ENCODE data around the gene FABP7.

Gene FABP7

GRCh38 chr6:122798099-122798641 is 18.7 kb downstream of the FABP7 start:
- peaks cover 3% of the 10 kb centered on the region for H3K4me1 Mint-ChIP-seq (ENCODE audit: low read depth)
- no peaks in the 10 kb centered on the region for H3K9me3 Mint-ChIP-seq
- H3K36me3 Mint-ChIP-seq (ENCODE audit: low read depth): no peaks in the 10 kb centered on the region
- no peak overlapping the region for H3K27ac Mint-ChIP-seq
- no peak overlapping the region for H3K4me3 Mint-ChIP-seq
- H3K27me3 Mint-ChIP-seq (ENCODE audit: low read depth): peaks cover 5% of the 10 kb centered on the region

GRCh38 chr6:122799140-122799745 is 19.7 kb downstream of the FABP7 start:
- H3K9me3 Mint-ChIP-seq: no peaks in the 10 kb centered on the region
- no peak overlapping the region for H3K27ac Mint-ChIP-seq
- no peaks in the 10 kb centered on the region for H3K36me3 Mint-ChIP-seq (ENCODE audit: low read depth)
- H3K27me3 Mint-ChIP-seq (ENCODE audit: low read depth): no peaks in the 10 kb centered on the region
- peaks cover 3% of the 10 kb centered on the region for H3K4me1 Mint-ChIP-seq (ENCODE audit: low read depth)
- no peak overlapping the region for H3K4me3 Mint-ChIP-seq

- no peaks in the 10 kb centered on the region for H3K9me3 Mint-ChIP-seq
- H3K27me3 Mint-ChIP-seq (ENCODE audit: low read depth): no peaks in the 10 kb centered on the region
- no peak overlapping the region for H3K27ac Mint-ChIP-seq
- peaks cover 3% of the 10 kb centered on the region for H3K4me1 Mint-ChIP-seq (ENCODE audit: low read depth)
- H3K36me3 Mint-ChIP-seq (ENCODE audit: low read depth): no peaks in the 10 kb centered on the region
- no peak overlapping the region for H3K4me3 Mint-ChIP-seq
These were observed 20.6 kb downstream of the FABP7 start for GRCh38 chr6:122799916-122800686.

GRCh38 chr6:122800906-122801305 is 21.4 kb downstream of the FABP7 start:
- Mint-ChIP-seq H3K4me1 (ENCODE audit: low read depth) (peaks cover 3% of the 10 kb centered on the region), H3K4me3 (no peak overlapping the region), H3K27ac (no peak overlapping the region), H3K9me3 (no peaks in the 10 kb centered on the region), H3K36me3 (ENCODE audit: low read depth) (no peaks in the 10 kb centered on the region), H3K27me3 (ENCODE audit: low read depth) (no peaks in the 10 kb centered on the region)

- Mint-ChIP-seq H3K4me1 (ENCODE audit: low read depth) (peaks cover 3% of the 10 kb centered on the region), H3K4me3 (no peak overlapping the region), H3K36me3 (ENCODE audit: low read depth) (no peaks in the 10 kb centered on the region), H3K27ac (no peak overlapping the region), H3K9me3 (no peaks in the 10 kb centered on the region), H3K27me3 (ENCODE audit: low read depth) (no peaks in the 10 kb centered on the region)
These were observed 21.9 kb downstream of the FABP7 start for GRCh38 chr6:122801397-122801796.

- Mint-ChIP-seq H3K36me3 (ENCODE audit: low read depth) (no peaks in the 10 kb centered on the region), H3K27ac (no peak overlapping the region), H3K9me3 (no peaks in the 10 kb centered on the region), H3K27me3 (ENCODE audit: low read depth) (no peaks in the 10 kb centered on the region), H3K4me1 (ENCODE audit: low read depth) (no peaks in the 10 kb centered on the region), H3K4me3 (no peak overlapping the region)
These were observed 23.7 kb downstream of the FABP7 start for GRCh38 chr6:122803171-122803661.

- Mint-ChIP-seq H3K27me3 (ENCODE audit: low read depth) (no peaks in the 10 kb centered on the region), H3K9me3 (no peaks in the 10 kb centered on the region), H3K4me1 (ENCODE audit: low read depth) (no peaks in the 10 kb centered on the region), H3K4me3 (no peak overlapping the region), H3K36me3 (ENCODE audit: low read depth) (no peaks in the 10 kb centered on the region), H3K27ac (no peak overlapping the region)
These were observed 25.5 kb downstream of the FABP7 start for GRCh38 chr6:122804962-122805485.

- no peak overlapping the region for H3K4me3 Mint-ChIP-seq
- no peaks in the 10 kb centered on the region for H3K4me1 Mint-ChIP-seq (ENCODE audit: low read depth)
- H3K27me3 Mint-ChIP-seq (ENCODE audit: low read depth): no peaks in the 10 kb centered on the region
- H3K9me3 Mint-ChIP-seq: no peaks in the 10 kb centered on the region
- no peak overlapping the region for H3K27ac Mint-ChIP-seq
- no peaks in the 10 kb centered on the region for H3K36me3 Mint-ChIP-seq (ENCODE audit: low read depth)
These were observed 26.8 kb downstream of the FABP7 start for GRCh38 chr6:122806291-122806690.

GRCh38 chr6:122808121-122808885 is 28.8 kb downstream of the FABP7 start:
- H3K9me3 Mint-ChIP-seq: no peaks in the 10 kb centered on the region
- H3K27ac Mint-ChIP-seq: no peak overlapping the region
- no peaks in the 10 kb centered on the region for H3K4me1 Mint-ChIP-seq (ENCODE audit: low read depth)
- no peaks in the 10 kb centered on the region for H3K36me3 Mint-ChIP-seq (ENCODE audit: low read depth)
- no peak overlapping the region for H3K4me3 Mint-ChIP-seq
- H3K27me3 Mint-ChIP-seq (ENCODE audit: low read depth): no peaks in the 10 kb centered on the region

GRCh38 chr6:122809001-122809400 is 29.5 kb downstream of the FABP7 start:
- Mint-ChIP-seq H3K27me3 (ENCODE audit: low read depth) (no peaks in the 10 kb centered on the region), H3K4me1 (ENCODE audit: low read depth) (no peaks in the 10 kb centered on the region), H3K9me3 (no peaks in the 10 kb centered on the region), H3K36me3 (ENCODE audit: low read depth) (no peaks in the 10 kb centered on the region), H3K27ac (no peak overlapping the region), H3K4me3 (no peak overlapping the region)

- Mint-ChIP-seq H3K4me1 (ENCODE audit: low read depth) (no peaks in the 10 kb centered on the region), H3K27me3 (ENCODE audit: low read depth) (no peaks in the 10 kb centered on the region), H3K4me3 (no peak overlapping the region), H3K36me3 (ENCODE audit: low read depth) (no peaks in the 10 kb centered on the region), H3K27ac (no peak overlapping the region), H3K9me3 (no peaks in the 10 kb centered on the region)
These were observed 30.2 kb downstream of the FABP7 start for GRCh38 chr6:122809691-122810090.

- Mint-ChIP-seq H3K27ac (no peak overlapping the region), H3K27me3 (ENCODE audit: low read depth) (no peaks in the 10 kb centered on the region), H3K36me3 (ENCODE audit: low read depth) (no peaks in the 10 kb centered on the region), H3K4me3 (no peak overlapping the region), H3K4me1 (ENCODE audit: low read depth) (no peaks in the 10 kb centered on the region), H3K9me3 (no peaks in the 10 kb centered on the region)
These were observed 30.7 kb downstream of the FABP7 start for GRCh38 chr6:122810189-122810588.

GRCh38 chr6:122817358-122817757 is 37.8 kb downstream of the FABP7 start:
- H3K27ac Mint-ChIP-seq: no peak overlapping the region
- no peak overlapping the region for H3K4me3 Mint-ChIP-seq
- no peaks in the 10 kb centered on the region for H3K27me3 Mint-ChIP-seq (ENCODE audit: low read depth)
- no peaks in the 10 kb centered on the region for H3K4me1 Mint-ChIP-seq (ENCODE audit: low read depth)
- no peaks in the 10 kb centered on the region for H3K9me3 Mint-ChIP-seq
- H3K36me3 Mint-ChIP-seq (ENCODE audit: low read depth): no peaks in the 10 kb centered on the region

- H3K27me3 Mint-ChIP-seq (ENCODE audit: low read depth): no peaks in the 10 kb centered on the region
- H3K27ac Mint-ChIP-seq: no peak overlapping the region
- H3K9me3 Mint-ChIP-seq: no peaks in the 10 kb centered on the region
- H3K4me3 Mint-ChIP-seq: no peak overlapping the region
- no peaks in the 10 kb centered on the region for H3K36me3 Mint-ChIP-seq (ENCODE audit: low read depth)
- no peaks in the 10 kb centered on the region for H3K4me1 Mint-ChIP-seq (ENCODE audit: low read depth)
These were observed 38.2 kb downstream of the FABP7 start for GRCh38 chr6:122817766-122818165.

All from T-helper 1 cell treated with Interleukin-12 subunit alpha and Interleukin-12 subunit beta and Interleukin-4 antibody, amounts not matched to agents 30 μg/mL and 1 μg/mL, for 36 hours (primary cell).